BJ (cell line): ENCODE measurements around the gene PCNX4. TPM values are rescaled to one million over a fixed set of nuclear protein-coding genes. Genes with fewer than 3 reads are reported as not detected.

ENCODE experiments used
- CTCF ChIA-PET: fragments of 350-600 bp; formaldehyde crosslinking; extraction: SDS; loops from one replicate; lab custom pipeline; 2021; ENCODE audit warnings: antibody characterized with exemption, inconsistent platforms; lab: Yijun Ruan, JAX
- POLR2A ChIA-PET: fragments of 300-600 bp; sonication (Branson Sonifier 250); formaldehyde crosslinking; extraction: SDS; loops from one replicate; lab custom pipeline; 2021; ENCODE audit warnings: antibody characterized with exemption; lab: Charles Lee
- DNase-seq: peaks from one replicate; pipeline ENCODE4 v3.0.0-alpha.2; 2011; ENCODE audit warnings: low read depth
- H3K27me3 ChIP-seq: 2 replicates; pipeline ENCODE4 v1.6.0; 2011; ENCODE audit warnings: low read length; ENCODE audit not compliant: control insufficient read depth, insufficient read depth
- H3K36me3 ChIP-seq: 2 replicates; pipeline ENCODE4 v1.5.1; 2011; ENCODE audit warnings: low read length; ENCODE audit not compliant: control insufficient read depth, insufficient read depth
- H3K4me3 ChIP-seq: 2 replicates; pipeline ENCODE4 v1.5.1; 2011; ENCODE audit warnings: low read depth, mild to moderate bottlenecking, control low read depth, low read length
- CTCF ChIP-seq: IDR thresholded peaks from 2 replicates; pipeline ENCODE4 v1.5.1; 2011; ENCODE audit warnings: low read depth, mild to moderate bottlenecking, control low read depth, inconsistent platforms, low read length, moderate library complexity; ENCODE audit not compliant: insufficient read depth
- polyA plus RNA-seq: library from polyadenylated mRNA; depleted of rRNA; stranded (reverse); fragments of >200 nt; gene quantifications from 2 replicates; pipeline ENCODE4 v1.2.3, GENCODE V29; 2011

Gene PCNX4
- polyA plus RNA-seq, 1 experiment: 22.0 TPM

- CTCF ChIA-PET: no interaction called here
- no peak for DNase-seq
- peaks cover 1% of the 10 kb centered on the region; the same call in 1 of the 2 replicates for H3K36me3 ChIP-seq
- no peaks in the 10 kb centered on the region for H3K27me3 ChIP-seq
- H3K4me3 ChIP-seq: no peak overlapping the region
- TF ChIP-seq CTCF: no peak
- POLR2A ChIA-PET: no interaction called here
Measured at GRCh38 chr14:60101786-60102185, 10.1 kb downstream of the PCNX4 start.

GRCh38 chr14:60102389-60102788, 10.7 kb downstream of the PCNX4 start:
- ChIA-PET CTCF (no interaction called here), POLR2A (no interaction called here)
- Histone ChIP-seq H3K27me3 (no peaks in the 10 kb centered on the region), H3K36me3 (peaks cover 1% of the 10 kb centered on the region; the same call in 1 of the 2 replicates), H3K4me3 (no peak overlapping the region)
- TF ChIP-seq CTCF: no peak
- no peak for DNase-seq

- ChIA-PET CTCF (interaction anchor here (1.7 kb wide), 1 partner anchor 10 kb away, joined by 4 read pairs; no protein-coding TSS in a partner anchor), POLR2A (no interaction called here)
- H3K36me3 ChIP-seq: no peaks in the 10 kb centered on the region; the same call in 1 of the 2 replicates
- H3K4me3 ChIP-seq: no peak overlapping the region
- no peak for TF ChIP-seq CTCF
- DNase-seq: no peak
- no peaks in the 10 kb centered on the region for H3K27me3 ChIP-seq
Measured at GRCh38 chr14:60106339-60106738, 14.6 kb downstream of the PCNX4 start.

GRCh38 chr14:60107477-60107876, 15.8 kb downstream of the PCNX4 start:
- CTCF ChIA-PET: no interaction called here
- Histone ChIP-seq H3K4me3 (no peak overlapping the region), H3K27me3 (no peaks in the 10 kb centered on the region), H3K36me3 (no peaks in the 10 kb centered on the region; the same call in 1 of the 2 replicates)
- no peak for TF ChIP-seq CTCF
- POLR2A ChIA-PET: no interaction called here
- no peak for DNase-seq

GRCh38 chr14:60111732-60112131, 20.0 kb downstream of the PCNX4 start:
- Histone ChIP-seq H3K27me3 (no peaks in the 10 kb centered on the region), H3K4me3 (no peak overlapping the region), H3K36me3 (no peaks in the 10 kb centered on the region; the same call in 1 of the 2 replicates)
- ChIA-PET CTCF (interaction anchor here (1.2 kb wide), 1 partner anchor 15 kb away, joined by 3 read pairs; no protein-coding TSS in a partner anchor), POLR2A (no interaction called here)
- DNase-seq: no peak
- no peak for TF ChIP-seq CTCF
